GM23338 (cell line): ENCODE measurements around the gene NGLY1. TPM values are rescaled to one million over a fixed set of nuclear protein-coding genes. Genes with fewer than 3 reads are reported as not detected.

Source experiments
- ATAC-seq: fragments of 200-7000 bp; cut with Tn5 transposase; 3 replicates; pipeline ENCODE4 v1.9.1; 2020
- DNase-seq: peaks from one replicate; pipeline ENCODE4 v3.0.0-alpha.2; 2015; ENCODE audit warnings: low spot score
- H2AFZ ChIP-seq: fragments of 200-600 bp; sonication (generic); 2 replicates; pipeline ENCODE4 v1.8.0; 2016; ENCODE audit warnings: antibody characterized with exemption, mild to moderate bottlenecking, moderate library complexity
- H3F3A ChIP-seq: fragments of 200-600 bp; sonication (generic); replicated peaks from 2 replicates; pipeline ENCODE4 v1.8.0; 2017; ENCODE audit warnings: antibody characterized with exemption, mixed run types, low read depth
- H3K27ac ChIP-seq: fragments of 200-600 bp; sonication (generic); 2 replicates; pipeline ENCODE4 v1.6.1; 2016; ENCODE audit warnings: low read depth
- H3K27me3 ChIP-seq: fragments of 200-600 bp; sonication (generic); 2 replicates; pipeline ENCODE4 v1.8.0; 2016; ENCODE audit warnings: mild to moderate bottlenecking, mixed run types, moderate library complexity; ENCODE audit not compliant: insufficient read depth
- H3K36me3 ChIP-seq: fragments of 200-600 bp; sonication (generic); 2 replicates; pipeline ENCODE4 v1.8.0; 2016; ENCODE audit warnings: mild to moderate bottlenecking; ENCODE audit not compliant: insufficient read depth
- H3K4me1 ChIP-seq: fragments of 200-600 bp; sonication (generic); 2 replicates; pipeline ENCODE4 v1.8.0; 2016; ENCODE audit warnings: mild to moderate bottlenecking, moderate library complexity; ENCODE audit not compliant: insufficient read depth
- H3K4me2 ChIP-seq: fragments of 200-600 bp; sonication (generic); 2 replicates; pipeline ENCODE4 v1.7.1; 2017; ENCODE audit warnings: mixed run types
- H3K4me3 ChIP-seq: fragments of 200-600 bp; sonication (generic); 2 replicates; pipeline ENCODE4 v1.6.1; 2016; ENCODE audit warnings: mixed run types
- H3K79me2 ChIP-seq: fragments of 200-600 bp; sonication (generic); replicated peaks from 2 replicates; pipeline ENCODE4 v1.8.0; 2017; ENCODE audit warnings: mild to moderate bottlenecking; ENCODE audit not compliant: insufficient read depth
- H3K9me2 ChIP-seq: fragments of 200-600 bp; sonication (generic); 2 replicates; pipeline ENCODE4 v1.8.0; 2017; ENCODE audit not compliant: insufficient read depth
- H4K20me1 ChIP-seq: fragments of 200-600 bp; sonication (generic); replicated peaks from 2 replicates; pipeline ENCODE4 v1.8.0; 2017; ENCODE audit warnings: mild to moderate bottlenecking; ENCODE audit not compliant: insufficient read depth
- H3K27ac Mint-ChIP-seq: 2 replicates; pipeline ENCODE4 v1.8.0; 2020; ENCODE audit warnings: inconsistent platforms, mild to moderate bottlenecking, moderate library complexity, mixed read lengths
- H3K27me3 Mint-ChIP-seq: 3 replicates; pipeline ENCODE4 v1.8.0; 2022; ENCODE audit warnings: low read depth, mild to moderate bottlenecking, moderate library complexity, mixed read lengths, inconsistent platforms; ENCODE audit not compliant: insufficient read depth, poor library complexity
- H3K36me3 Mint-ChIP-seq: 3 replicates; pipeline ENCODE4 v1.8.0; 2021; ENCODE audit warnings: low read depth, mild to moderate bottlenecking, inconsistent platforms, moderate library complexity, mixed read lengths
- H3K4me1 Mint-ChIP-seq: 3 replicates; pipeline ENCODE4 v1.8.0; 2020; ENCODE audit warnings: mild to moderate bottlenecking, inconsistent platforms, mixed read lengths
- H3K4me3 Mint-ChIP-seq: 3 replicates; pipeline ENCODE4 v1.8.0; 2021; ENCODE audit warnings: moderate library complexity, mild to moderate bottlenecking, inconsistent platforms, mixed read lengths
- H3K9me3 Mint-ChIP-seq: 3 replicates; pipeline ENCODE4 v1.8.0; 2020; ENCODE audit warnings: moderate library complexity, mild to moderate bottlenecking, inconsistent platforms, mixed read lengths
- CREB1 ChIP-seq: fragments of 250-450 bp; sonication (Bioruptor Pico); IDR thresholded peaks from 2 replicates; pipeline ENCODE4 v1.5.0; 2020; ENCODE audit warnings: low read depth, mild to moderate bottlenecking, moderate library complexity
- EZH2 ChIP-seq: fragments of 200-600 bp; sonication (generic); IDR thresholded peaks from one replicate; pipeline ENCODE4 v1.8.0; 2017; ENCODE audit warnings: antibody characterized with exemption, mild to moderate bottlenecking, low read depth; ENCODE audit not compliant: unreplicated experiment
- EZH2phosphoT487 ChIP-seq: fragments of 200-600 bp; sonication (generic); IDR thresholded peaks from one replicate; pipeline ENCODE4 v1.8.1; 2018; ENCODE audit warnings: antibody characterized with exemption; ENCODE audit not compliant: unreplicated experiment
- JUNB ChIP-seq: IDR thresholded peaks from one replicate; pipeline ENCODE4 v1.6.1; 2016; ENCODE audit warnings: antibody characterized with exemption; ENCODE audit not compliant: unreplicated experiment
- NANOG ChIP-seq: IDR thresholded peaks from 2 replicates; pipeline ENCODE4 v1.6.1; 2016; ENCODE audit warnings: antibody characterized with exemption, borderline replicate concordance
- POLR2AphosphoS5 ChIP-seq: IDR thresholded peaks from 2 replicates; pipeline ENCODE4 v1.6.1; 2016; ENCODE audit warnings: antibody characterized with exemption, low read depth
- STAT1 ChIP-seq: IDR thresholded peaks from one replicate; pipeline ENCODE4 v1.6.1; 2016; ENCODE audit warnings: antibody characterized with exemption; ENCODE audit not compliant: unreplicated experiment
- ZNF114 ChIP-seq: fragments of 250-450 bp; sonication (Bioruptor Pico); IDR thresholded peaks from 2 replicates; pipeline ENCODE4 v1.5.0; 2020; ENCODE audit warnings: mild to moderate bottlenecking, moderate library complexity
- ZNF331 ChIP-seq: fragments of 250-450 bp; sonication (Bioruptor Pico); IDR thresholded peaks from 2 replicates; pipeline ENCODE4 v1.5.0; 2020; ENCODE audit warnings: low read depth, mild to moderate bottlenecking, moderate library complexity
- polyA plus RNA-seq: library from polyadenylated mRNA; unstranded; fragments of >200 nt; fragmentation: Nextera tagmentation; extraction: Ambion mirVana; gene quantifications from 2 replicates; pipeline ENCODE4 v1.2.1, GENCODE V29; 2016
- total RNA-seq: library from RNA; depleted of rRNA; stranded (reverse); fragments of >200 nt; shearing (Covaris generic); gene quantifications from 2 replicates; pipeline ENCODE4 v1.2.3, GENCODE V29; 2014
- TF ChIP-seq, protein P1 (sequence below): IDR thresholded peaks from 2 replicates; pipeline ENCODE4 v1.6.1; 2016; ENCODE audit warnings: antibody characterized with exemption
- TF ChIP-seq, protein P2 (sequence below): fragments of 250-450 bp; sonication (Bioruptor Pico); IDR thresholded peaks from 2 replicates; pipeline ENCODE4 v1.5.0; 2020; ENCODE audit warnings: mild to moderate bottlenecking, moderate library complexity
- TF ChIP-seq, protein P3 (sequence below), 2 experiments: fragments of 200-600 bp in 1 of 2; sonication (generic) in 1 of 2; conservative IDR thresholded peaks; 2 replicates each; pipeline versions ENCODE4 v1.5.1 to v1.6.1; 2016 to 2017; ENCODE audit warnings: antibody characterized with exemption in 2 of 2, low read depth in 2 of 2, mild to moderate bottlenecking in 2 of 2, moderate library complexity in 1 of 2
- TF ChIP-seq, protein P4 (sequence below): IDR thresholded peaks from one replicate; pipeline ENCODE4 v1.6.1; 2018; ENCODE audit warnings: antibody characterized with exemption; ENCODE audit not compliant: unreplicated experiment

Gene NGLY1
- total and polyA plus RNA-seq, 2 experiments from 2014 or later, result 20.4 to 43.5 TPM

DNA sequence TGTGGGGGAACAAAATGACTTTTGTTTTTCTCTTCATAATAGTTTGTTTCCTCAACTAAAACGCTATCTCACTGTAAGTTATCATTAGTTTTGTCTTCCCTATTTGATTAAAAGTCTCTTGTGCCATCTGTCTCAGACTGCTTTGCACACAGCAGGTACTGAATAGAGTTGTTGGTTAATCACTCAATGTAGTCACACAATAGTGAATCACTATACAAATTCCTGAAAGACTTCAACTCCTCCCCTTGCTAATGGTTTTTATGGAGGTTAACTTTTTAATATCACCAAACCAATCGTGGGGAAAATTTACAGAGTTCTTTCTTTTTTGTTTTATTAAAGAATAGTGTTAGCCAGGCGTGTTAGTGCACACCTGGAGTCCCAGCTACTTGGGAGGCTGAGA, 2.6 kb upstream of the NGLY1 start:
- no peak overlapping the region for H3K4me3 ChIP-seq
- no peak overlapping the region for H3K4me2 ChIP-seq
- no peaks in the 10 kb centered on the region for H3F3A ChIP-seq
- H3K27me3 ChIP-seq, result peaks cover 6% of the 10 kb centered on the region; the same call in 1 of the 2 replicates
- H2AFZ ChIP-seq, result no peak overlapping the region
- Mint-ChIP-seq H3K9me3 (peaks cover 4% of the 10 kb centered on the region; the same call in 1 of the 3 replicates), H3K4me1 (peaks cover 43% of the 10 kb centered on the region), H3K4me3 (no peak overlapping the region), H3K27ac (no peak overlapping the region), H3K27me3 (peaks cover 8% of the 10 kb centered on the region), H3K36me3 (no peaks in the 10 kb centered on the region)
- H3K36me3 ChIP-seq, result no peaks in the 10 kb centered on the region
- H3K27ac ChIP-seq, result no peak overlapping the region
- H3K4me1 ChIP-seq, result peaks cover 31% of the 10 kb centered on the region
- ATAC-seq (no peak), DNase-seq (no peak)
- TF ChIP-seq EZH2 (no peak), POLR2AphosphoS5 (no peak), STAT1 (no peak), CREB1 (CRISPR knock-in tag) (no peak), JUNB (no peak), NANOG (no peak), EZH2phosphoT487 (no peak), ZNF114 (CRISPR knock-in tag) (no peak), ZNF331 (CRISPR knock-in tag) (no peak)
- TF ChIP-seq, protein P1, sequence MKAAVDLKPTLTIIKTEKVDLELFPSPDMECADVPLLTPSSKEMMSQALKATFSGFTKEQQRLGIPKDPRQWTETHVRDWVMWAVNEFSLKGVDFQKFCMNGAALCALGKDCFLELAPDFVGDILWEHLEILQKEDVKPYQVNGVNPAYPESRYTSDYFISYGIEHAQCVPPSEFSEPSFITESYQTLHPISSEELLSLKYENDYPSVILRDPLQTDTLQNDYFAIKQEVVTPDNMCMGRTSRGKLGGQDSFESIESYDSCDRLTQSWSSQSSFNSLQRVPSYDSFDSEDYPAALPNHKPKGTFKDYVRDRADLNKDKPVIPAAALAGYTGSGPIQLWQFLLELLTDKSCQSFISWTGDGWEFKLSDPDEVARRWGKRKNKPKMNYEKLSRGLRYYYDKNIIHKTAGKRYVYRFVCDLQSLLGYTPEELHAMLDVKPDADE, result no peak
- TF ChIP-seq, protein P2, sequence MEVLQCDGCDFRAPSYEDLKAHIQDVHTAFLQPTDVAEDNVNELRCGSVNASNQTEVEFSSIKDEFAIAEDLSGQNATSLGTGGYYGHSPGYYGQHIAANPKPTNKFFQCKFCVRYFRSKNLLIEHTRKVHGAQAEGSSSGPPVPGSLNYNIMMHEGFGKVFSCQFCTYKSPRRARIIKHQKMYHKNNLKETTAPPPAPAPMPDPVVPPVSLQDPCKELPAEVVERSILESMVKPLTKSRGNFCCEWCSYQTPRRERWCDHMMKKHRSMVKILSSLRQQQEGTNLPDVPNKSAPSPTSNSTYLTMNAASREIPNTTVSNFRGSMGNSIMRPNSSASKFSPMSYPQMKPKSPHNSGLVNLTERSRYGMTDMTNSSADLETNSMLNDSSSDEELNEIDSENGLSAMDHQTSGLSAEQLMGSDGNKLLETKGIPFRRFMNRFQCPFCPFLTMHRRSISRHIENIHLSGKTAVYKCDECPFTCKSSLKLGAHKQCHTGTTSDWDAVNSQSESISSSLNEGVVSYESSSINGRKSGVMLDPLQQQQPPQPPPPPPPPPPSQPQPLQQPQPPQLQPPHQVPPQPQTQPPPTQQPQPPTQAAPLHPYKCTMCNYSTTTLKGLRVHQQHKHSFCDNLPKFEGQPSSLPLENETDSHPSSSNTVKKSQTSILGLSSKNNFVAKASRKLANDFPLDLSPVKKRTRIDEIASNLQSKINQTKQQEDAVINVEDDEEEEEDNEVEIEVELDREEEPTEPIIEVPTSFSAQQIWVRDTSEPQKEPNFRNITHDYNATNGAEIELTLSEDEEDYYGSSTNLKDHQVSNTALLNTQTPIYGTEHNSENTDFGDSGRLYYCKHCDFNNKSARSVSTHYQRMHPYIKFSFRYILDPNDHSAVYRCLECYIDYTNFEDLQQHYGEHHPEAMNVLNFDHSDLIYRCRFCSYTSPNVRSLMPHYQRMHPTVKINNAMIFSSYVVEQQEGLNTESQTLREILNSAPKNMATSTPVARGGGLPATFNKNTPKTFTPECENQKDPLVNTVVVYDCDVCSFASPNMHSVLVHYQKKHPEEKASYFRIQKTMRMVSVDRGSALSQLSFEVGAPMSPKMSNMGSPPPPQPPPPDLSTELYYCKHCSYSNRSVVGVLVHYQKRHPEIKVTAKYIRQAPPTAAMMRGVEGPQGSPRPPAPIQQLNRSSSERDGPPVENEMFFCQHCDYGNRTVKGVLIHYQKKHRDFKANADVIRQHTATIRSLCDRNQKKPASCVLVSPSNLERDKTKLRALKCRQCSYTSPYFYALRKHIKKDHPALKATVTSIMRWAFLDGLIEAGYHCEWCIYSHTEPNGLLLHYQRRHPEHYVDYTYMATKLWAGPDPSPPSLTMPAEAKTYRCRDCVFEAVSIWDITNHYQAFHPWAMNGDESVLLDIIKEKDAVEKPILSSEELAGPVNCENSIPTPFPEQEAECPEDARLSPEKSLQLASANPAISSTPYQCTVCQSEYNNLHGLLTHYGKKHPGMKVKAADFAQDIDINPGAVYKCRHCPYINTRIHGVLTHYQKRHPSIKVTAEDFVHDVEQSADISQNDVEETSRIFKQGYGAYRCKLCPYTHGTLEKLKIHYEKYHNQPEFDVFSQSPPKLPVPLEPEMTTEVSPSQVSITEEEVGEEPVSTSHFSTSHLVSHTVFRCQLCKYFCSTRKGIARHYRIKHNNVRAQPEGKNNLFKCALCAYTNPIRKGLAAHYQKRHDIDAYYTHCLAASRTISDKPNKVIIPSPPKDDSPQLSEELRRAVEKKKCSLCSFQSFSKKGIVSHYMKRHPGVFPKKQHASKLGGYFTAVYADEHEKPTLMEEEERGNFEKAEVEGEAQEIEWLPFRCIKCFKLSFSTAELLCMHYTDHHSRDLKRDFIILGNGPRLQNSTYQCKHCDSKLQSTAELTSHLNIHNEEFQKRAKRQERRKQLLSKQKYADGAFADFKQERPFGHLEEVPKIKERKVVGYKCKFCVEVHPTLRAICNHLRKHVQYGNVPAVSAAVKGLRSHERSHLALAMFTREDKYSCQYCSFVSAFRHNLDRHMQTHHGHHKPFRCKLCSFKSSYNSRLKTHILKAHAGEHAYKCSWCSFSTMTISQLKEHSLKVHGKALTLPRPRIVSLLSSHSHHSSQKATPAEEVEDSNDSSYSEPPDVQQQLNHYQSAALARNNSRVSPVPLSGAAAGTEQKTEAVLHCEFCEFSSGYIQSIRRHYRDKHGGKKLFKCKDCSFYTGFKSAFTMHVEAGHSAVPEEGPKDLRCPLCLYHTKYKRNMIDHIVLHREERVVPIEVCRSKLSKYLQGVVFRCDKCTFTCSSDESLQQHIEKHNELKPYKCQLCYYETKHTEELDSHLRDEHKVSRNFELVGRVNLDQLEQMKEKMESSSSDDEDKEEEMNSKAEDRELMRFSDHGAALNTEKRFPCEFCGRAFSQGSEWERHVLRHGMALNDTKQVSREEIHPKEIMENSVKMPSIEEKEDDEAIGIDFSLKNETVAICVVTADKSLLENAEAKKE (CRISPR knock-in tag), result no peak
- TF ChIP-seq, protein P3, sequence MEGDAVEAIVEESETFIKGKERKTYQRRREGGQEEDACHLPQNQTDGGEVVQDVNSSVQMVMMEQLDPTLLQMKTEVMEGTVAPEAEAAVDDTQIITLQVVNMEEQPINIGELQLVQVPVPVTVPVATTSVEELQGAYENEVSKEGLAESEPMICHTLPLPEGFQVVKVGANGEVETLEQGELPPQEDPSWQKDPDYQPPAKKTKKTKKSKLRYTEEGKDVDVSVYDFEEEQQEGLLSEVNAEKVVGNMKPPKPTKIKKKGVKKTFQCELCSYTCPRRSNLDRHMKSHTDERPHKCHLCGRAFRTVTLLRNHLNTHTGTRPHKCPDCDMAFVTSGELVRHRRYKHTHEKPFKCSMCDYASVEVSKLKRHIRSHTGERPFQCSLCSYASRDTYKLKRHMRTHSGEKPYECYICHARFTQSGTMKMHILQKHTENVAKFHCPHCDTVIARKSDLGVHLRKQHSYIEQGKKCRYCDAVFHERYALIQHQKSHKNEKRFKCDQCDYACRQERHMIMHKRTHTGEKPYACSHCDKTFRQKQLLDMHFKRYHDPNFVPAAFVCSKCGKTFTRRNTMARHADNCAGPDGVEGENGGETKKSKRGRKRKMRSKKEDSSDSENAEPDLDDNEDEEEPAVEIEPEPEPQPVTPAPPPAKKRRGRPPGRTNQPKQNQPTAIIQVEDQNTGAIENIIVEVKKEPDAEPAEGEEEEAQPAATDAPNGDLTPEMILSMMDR (conservative IDR thresholded peaks at IDR 0.05; ENCODE audit: low read depth in 2 of 2), result no peak
- TF ChIP-seq, protein P4, sequence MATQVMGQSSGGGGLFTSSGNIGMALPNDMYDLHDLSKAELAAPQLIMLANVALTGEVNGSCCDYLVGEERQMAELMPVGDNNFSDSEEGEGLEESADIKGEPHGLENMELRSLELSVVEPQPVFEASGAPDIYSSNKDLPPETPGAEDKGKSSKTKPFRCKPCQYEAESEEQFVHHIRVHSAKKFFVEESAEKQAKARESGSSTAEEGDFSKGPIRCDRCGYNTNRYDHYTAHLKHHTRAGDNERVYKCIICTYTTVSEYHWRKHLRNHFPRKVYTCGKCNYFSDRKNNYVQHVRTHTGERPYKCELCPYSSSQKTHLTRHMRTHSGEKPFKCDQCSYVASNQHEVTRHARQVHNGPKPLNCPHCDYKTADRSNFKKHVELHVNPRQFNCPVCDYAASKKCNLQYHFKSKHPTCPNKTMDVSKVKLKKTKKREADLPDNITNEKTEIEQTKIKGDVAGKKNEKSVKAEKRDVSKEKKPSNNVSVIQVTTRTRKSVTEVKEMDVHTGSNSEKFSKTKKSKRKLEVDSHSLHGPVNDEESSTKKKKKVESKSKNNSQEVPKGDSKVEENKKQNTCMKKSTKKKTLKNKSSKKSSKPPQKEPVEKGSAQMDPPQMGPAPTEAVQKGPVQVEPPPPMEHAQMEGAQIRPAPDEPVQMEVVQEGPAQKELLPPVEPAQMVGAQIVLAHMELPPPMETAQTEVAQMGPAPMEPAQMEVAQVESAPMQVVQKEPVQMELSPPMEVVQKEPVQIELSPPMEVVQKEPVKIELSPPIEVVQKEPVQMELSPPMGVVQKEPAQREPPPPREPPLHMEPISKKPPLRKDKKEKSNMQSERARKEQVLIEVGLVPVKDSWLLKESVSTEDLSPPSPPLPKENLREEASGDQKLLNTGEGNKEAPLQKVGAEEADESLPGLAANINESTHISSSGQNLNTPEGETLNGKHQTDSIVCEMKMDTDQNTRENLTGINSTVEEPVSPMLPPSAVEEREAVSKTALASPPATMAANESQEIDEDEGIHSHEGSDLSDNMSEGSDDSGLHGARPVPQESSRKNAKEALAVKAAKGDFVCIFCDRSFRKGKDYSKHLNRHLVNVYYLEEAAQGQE, result no peak
- H4K20me1 ChIP-seq, result 0 out of 2 replicates have a peak, but pooled peaks cover 6% of the 10 kb centered on the region
- H3K79me2 ChIP-seq, result peaks cover 19% of the 10 kb centered on the region
- H3K9me2 ChIP-seq, result no peaks in the 10 kb centered on the region
